IMR-90 (cell line): ENCODE data around the gene SLX9. TPM values are rescaled to one million over a fixed set of nuclear protein-coding genes. Genes with fewer than 3 reads are reported as not detected.

Source experiments
- ATAC-seq: fragments of 200-7000 bp; cut with Tn5 transposase; 2 replicates; pipeline ENCODE4 v1.9.1; 2020; ENCODE audit warnings: low read depth, mild to moderate bottlenecking, moderate library complexity
- BruUV-seq: library from RNA; stranded (reverse); fragments of 400-500 nt; replicated peaks from 2 replicates; lab custom pipeline; 2021; lab: Mats Ljungman, UMichigan
- CTCF ChIA-PET: fragments of 300-600 bp; formaldehyde crosslinking; extraction: SDS; loops from one replicate; lab custom pipeline; 2021; ENCODE audit warnings: antibody characterized with exemption; lab: Yijun Ruan, JAX
- POLR2A ChIA-PET: fragments of 300-600 bp; sonication (Branson Sonifier 250); formaldehyde crosslinking; loops from one replicate; lab custom pipeline; 2022; ENCODE audit warnings: antibody characterized with exemption; ENCODE audit not compliant: unreplicated experiment; lab: Charles Lee
- DNase-seq: peaks from one replicate; pipeline ENCODE4 v3.0.0; 2013
- H2AFZ ChIP-seq: replicated peaks from 2 replicates; pipeline ENCODE3; 2013; ENCODE audit warnings: low read length, mild to moderate bottlenecking; ENCODE audit not compliant: poor library complexity
- H2AK5ac ChIP-seq: 2 replicates; pipeline ENCODE4 v1.6.1; 2013; ENCODE audit warnings: low read depth, low read length, inconsistent platforms
- H2AK9ac ChIP-seq: replicated peaks from 2 replicates; pipeline ENCODE3; 2013; ENCODE audit warnings: mild to moderate bottlenecking, low read depth, low read length, moderate library complexity; ENCODE audit not compliant: poor library complexity
- H2BK120ac ChIP-seq: 2 replicates; pipeline ENCODE4 v1.6.1; 2013; ENCODE audit warnings: low read depth, low read length, inconsistent platforms
- H2BK15ac ChIP-seq: 3 replicates; pipeline ENCODE4 v1.6.1; 2013; ENCODE audit warnings: low read depth, low read length, inconsistent platforms
- H2BK20ac ChIP-seq: 2 replicates; pipeline ENCODE4 v1.6.1; 2013; ENCODE audit warnings: low read depth, mild to moderate bottlenecking, inconsistent platforms, low read length, moderate library complexity
- H2BK5ac ChIP-seq: 2 replicates; pipeline ENCODE4 v1.6.1; 2013; ENCODE audit warnings: mild to moderate bottlenecking, low read depth, low read length, inconsistent platforms; ENCODE audit not compliant: poor library complexity, severe bottlenecking
- H3K14ac ChIP-seq: replicated peaks from 2 replicates; pipeline ENCODE4 v1.6.1; 2013; ENCODE audit warnings: low read depth, low read length, inconsistent platforms
- H3K18ac ChIP-seq: 2 replicates; pipeline ENCODE4 v1.6.1; 2013; ENCODE audit warnings: low read depth, low read length, control low read depth
- H3K23ac ChIP-seq: 2 replicates; pipeline ENCODE4 v1.6.1; 2013; ENCODE audit warnings: low read depth, low read length, inconsistent platforms
- H3K27ac ChIP-seq: 2 replicates; pipeline ENCODE4 v1.5.1; 2013; ENCODE audit warnings: mild to moderate bottlenecking, control low read depth, low read length; ENCODE audit not compliant: insufficient read depth
- H3K27me3 ChIP-seq: 2 replicates; pipeline ENCODE4 v1.6.1; 2013; ENCODE audit warnings: low read length; ENCODE audit not compliant: control insufficient read depth, insufficient read depth
- H3K36me3 ChIP-seq: 2 replicates; pipeline ENCODE4 v1.6.1; 2013; ENCODE audit warnings: low read length, mixed read lengths; ENCODE audit not compliant: control insufficient read depth, insufficient read depth
- H3K4ac ChIP-seq: 2 replicates; pipeline ENCODE4 v1.6.1; 2013; ENCODE audit warnings: low read depth, low read length, inconsistent platforms
- H3K4me1 ChIP-seq: 2 replicates; pipeline ENCODE4 v1.6.1; 2013; ENCODE audit warnings: low read length, mixed read lengths; ENCODE audit not compliant: control insufficient read depth, insufficient read depth
- H3K4me2 ChIP-seq: 2 replicates; pipeline ENCODE4 v1.6.1; 2013; ENCODE audit warnings: low read depth, mild to moderate bottlenecking, control low read depth, low read length, moderate library complexity
- H3K4me3 ChIP-seq: 2 replicates; pipeline ENCODE4 v1.5.1; 2013; ENCODE audit warnings: low read depth, mild to moderate bottlenecking, control low read depth, low read length, moderate library complexity; ENCODE audit not compliant: insufficient read depth
- H3K56ac ChIP-seq: 2 replicates; pipeline ENCODE4 v1.6.1; 2013; ENCODE audit warnings: low read length, inconsistent platforms; ENCODE audit not compliant: insufficient read depth; ENCODE audit errors: extremely low read depth
- H3K79me1 ChIP-seq, 2 experiments: 2 replicates each; pipeline ENCODE4 v1.6.1; 2013; ENCODE audit warnings: low read length in 2 of 2, inconsistent platforms in 1 of 2, low read depth in 1 of 2
- H3K9ac ChIP-seq: 2 replicates; pipeline ENCODE4 v1.6.1; 2013; ENCODE audit warnings: low read depth, low read length, control low read depth
- H3K9me1 ChIP-seq: 2 replicates; pipeline ENCODE4 v1.6.1; 2013; ENCODE audit warnings: low read length, inconsistent platforms; ENCODE audit not compliant: insufficient read depth
- H3K9me3 ChIP-seq: 2 replicates; pipeline ENCODE4 v1.6.1; 2013; ENCODE audit warnings: low read length; ENCODE audit not compliant: control insufficient read depth, insufficient read depth
- H4K20me1 ChIP-seq: 2 replicates; pipeline ENCODE4 v1.6.1; 2013; ENCODE audit warnings: low read length, inconsistent platforms; ENCODE audit not compliant: insufficient read depth
- H4K5ac ChIP-seq: 2 replicates; pipeline ENCODE4 v1.6.1; 2013; ENCODE audit warnings: mild to moderate bottlenecking, low read depth, low read length, control low read depth
- H4K8ac ChIP-seq, 2 experiments: 2 replicates each; pipeline ENCODE4 v1.6.1; 2013; ENCODE audit warnings: low read depth in 2 of 2, low read length in 2 of 2, control low read depth in 1 of 2, inconsistent platforms in 1 of 2
- H4K91ac ChIP-seq: 2 replicates; pipeline ENCODE4 v1.6.1; 2013; ENCODE audit warnings: low read depth, low read length, inconsistent platforms; ENCODE audit not compliant: insufficient read depth
- BHLHE40 ChIP-seq: fragments of 150-350 bp; IDR thresholded peaks from 2 replicates; pipeline ENCODE4 v1.6.1; 2016; ENCODE audit warnings: mild to moderate bottlenecking, low read depth, low read length
- CEBPB ChIP-seq: IDR thresholded peaks from 2 replicates; pipeline ENCODE4 v1.6.1; 2012; ENCODE audit warnings: low read depth, low read length, improper control_type of control experiment
- CHD1 ChIP-seq: IDR thresholded peaks from 2 replicates; pipeline ENCODE4 v1.6.1; 2012; ENCODE audit warnings: low read depth, low read length, improper control_type of control experiment
- ELK1 ChIP-seq: fragments of 150-350 bp; IDR thresholded peaks from 2 replicates; pipeline ENCODE4 v1.6.1; 2016; ENCODE audit warnings: low read depth, mild to moderate bottlenecking, low read length, moderate library complexity, borderline replicate concordance
- FOS ChIP-seq: fragments of 150-350 bp; IDR thresholded peaks from 2 replicates; pipeline ENCODE4 v1.6.1; 2016; ENCODE audit warnings: low read depth, low read length
- MAFK ChIP-seq: IDR thresholded peaks from 2 replicates; pipeline ENCODE4 v1.6.1; 2012; ENCODE audit warnings: low read depth, low read length, improper control_type of control experiment
- MAZ ChIP-seq: IDR thresholded peaks from 2 replicates; pipeline ENCODE4 v1.6.1; 2012; ENCODE audit warnings: low read depth, mild to moderate bottlenecking, low read length, improper control_type of control experiment, moderate library complexity, borderline replicate concordance
- MXI1 ChIP-seq: IDR thresholded peaks from 2 replicates; pipeline ENCODE4 v1.6.1; 2012; ENCODE audit warnings: low read depth, mild to moderate bottlenecking, low read length, moderate library complexity, borderline replicate concordance
- NFE2L2 ChIP-seq: fragments of 150-350 bp; IDR thresholded peaks from 2 replicates; pipeline ENCODE4 v1.6.1; 2016; ENCODE audit warnings: low read depth, mild to moderate bottlenecking, low read length
- POLR2A ChIP-seq: IDR thresholded peaks from 2 replicates; pipeline ENCODE4 v1.6.1; 2012; ENCODE audit warnings: mild to moderate bottlenecking, low read depth, low read length
- RAD21 ChIP-seq: IDR thresholded peaks from 2 replicates; pipeline ENCODE4 v1.6.1; 2012; ENCODE audit warnings: low read length, improper control_type of control experiment
- RCOR1 ChIP-seq: IDR thresholded peaks from 2 replicates; pipeline ENCODE4 v1.6.1; 2012; ENCODE audit warnings: mild to moderate bottlenecking, low read length, improper control_type of control experiment; ENCODE audit not compliant: insufficient replicate concordance
- RFX5 ChIP-seq: IDR thresholded peaks from 2 replicates; pipeline ENCODE4 v1.8.0; 2012; ENCODE audit warnings: low read depth, mild to moderate bottlenecking, low read length, moderate library complexity
- SMC3 ChIP-seq: fragments of 150-350 bp; IDR thresholded peaks from 2 replicates; pipeline ENCODE4 v1.6.1; 2016; ENCODE audit warnings: low read depth, mild to moderate bottlenecking, antibody characterized with exemption, low read length, moderate library complexity
- USF2 ChIP-seq: fragments of 150-350 bp; IDR thresholded peaks from 2 replicates; pipeline ENCODE4 v1.6.1; 2017; ENCODE audit warnings: mild to moderate bottlenecking, antibody characterized with exemption, low read length, low read depth
- WGBS, 2 experiments: methylation state at CpG; one replicate each; pipeline versions ENCODE4 v1.1.5 to v1.1.7; 2013; ENCODE audit warnings: missing lambda C conversion rate in 2 of 2; ENCODE audit not compliant: insufficient read length in 1 of 2; ENCODE audit errors: extremely low coverage in 2 of 2; 5-methylcytosine and 5-hydroxymethylcytosine counted together
- dilution Hi-C: fragments of 300-500 bp; cut with HindIII; formaldehyde crosslinking; loops from one replicate; pipeline ENCODE4 v1.14.3; 2018; ENCODE audit warnings: low sequenced_read_pairs; ENCODE audit not compliant: unreplicated experiment
- in situ Hi-C: fragments of 300-500 bp; cut with MboI; formaldehyde crosslinking; loops from 3 replicates; pipeline ENCODE4 v1.14.3; 2019; ENCODE audit warnings: low sequenced_read_pairs, inconsistent platforms, mixed read lengths
- intact Hi-C: fragments of 100-400 bp; cut with micrococcal nuclease; formaldehyde crosslinking; loops from 2 replicates; pipeline ENCODE4 v1.10.0; 2022
- polyA plus RNA-seq, 3 experiments: library from polyadenylated mRNA; depleted of rRNA; stranded (reverse); fragments of >200 nt; gene quantifications; 2 replicates each; pipeline ENCODE4 v1.2.3, GENCODE V29; 2012; ENCODE audit warnings: low replicate concordance in 1 of 3
- total RNA-seq: library from RNA; depleted of rRNA; stranded (reverse); fragments of >200 nt; gene quantifications from 2 replicates; pipeline ENCODE4 v1.2.3, GENCODE V29; 2012

The SLX9 gene
- total and polyA plus RNA-seq, 2 of the 4 experiments (the other 2 are of a cell fraction), result 10.4 to 21.7 TPM

GRCh38 chr21:44975720-44976555, 36.1 kb downstream of the SLX9 start:
- BruUV-seq, result no TSS peak
- CTCF ChIA-PET, result no interaction called here
- H2BK20ac ChIP-seq, result no peak overlapping the region
- peaks cover 27% of the 10 kb centered on the region for H3K36me3 ChIP-seq
- peaks cover 5% of the 10 kb centered on the region; the same call in 1 of the 2 replicates for H3K4me1 ChIP-seq
- no peak overlapping the region for H2BK120ac ChIP-seq
- no peak overlapping the region for H2BK5ac ChIP-seq
- intact Hi-C loops (no loop called here), in situ Hi-C loops (no loop called here), dilution Hi-C loops (no loop called here)
- no peak overlapping the region for H4K5ac ChIP-seq
- POLR2A ChIA-PET, result no interaction called here
- H3K23ac ChIP-seq, result no peak overlapping the region
- H2BK15ac ChIP-seq, result no peak overlapping the region
- DNase-seq, result no peak
- H3K18ac ChIP-seq, result no peak overlapping the region
- no peaks in the 10 kb centered on the region for H3K9me3 ChIP-seq
- no peak overlapping the region for H2AFZ ChIP-seq
- no peak overlapping the region for H3K9ac ChIP-seq
- H2AK5ac ChIP-seq, result no peak overlapping the region; the same call in 1 of the 2 replicates
- H4K8ac ChIP-seq, result no peak overlapping the region
- H2AK9ac ChIP-seq, result peak overlapping the region; percentile 78
- no peak overlapping the region for H4K91ac ChIP-seq
- no peak for ATAC-seq
- H4K20me1 ChIP-seq, result peaks cover 3% of the 10 kb centered on the region; the same call in 1 of the 2 replicates
- H3K79me1 ChIP-seq, result peaks cover 3 to 4% of the 10 kb centered on the region in 2 experiments; a peak in 2 of 4 replicates
- H3K56ac ChIP-seq, result no peak overlapping the region
- H3K27me3 ChIP-seq, result no peaks in the 10 kb centered on the region
- no peak overlapping the region for H3K4me2 ChIP-seq
- WGBS, 2 experiments, result 93% methylated on average over 26 of the region's 42 CpGs; no CpG with 5 or more reads in 1 of the 2 experiments
- H3K14ac ChIP-seq, result no peak overlapping the region
- H3K4ac ChIP-seq, result no peak overlapping the region
- 0 out of 2 replicates have a peak, but pooled peaks cover under 1% of the 10 kb centered on the region for H3K9me1 ChIP-seq
- H3K4me3 ChIP-seq, result no peak overlapping the region
- no peak overlapping the region for H3K27ac ChIP-seq
- TF ChIP-seq USF2, result no peak
- no peak for TF ChIP-seq FOS
- TF ChIP-seq MAZ, result no peak
- TF ChIP-seq BHLHE40, result no peak
- no peak for TF ChIP-seq POLR2A
- TF ChIP-seq RAD21, result no peak
- TF ChIP-seq RFX5, result no peak
- TF ChIP-seq MAFK, result no peak
- no peak for TF ChIP-seq ELK1
- TF ChIP-seq RCOR1, result no peak
- no peak for TF ChIP-seq CEBPB
- no peak for TF ChIP-seq MXI1
- no peak for TF ChIP-seq SMC3
- TF ChIP-seq NFE2L2, result no peak
- TF ChIP-seq CHD1, result no peak
